ENCODE results near the gene EEF1AKMT3.
"Not testable (repeated sequence)": the region's sequence is repeated elsewhere in the genome, so short reads cannot be mapped to it uniquely, and the experiment has no call there.

EEF1AKMT3 gene

DNA sequence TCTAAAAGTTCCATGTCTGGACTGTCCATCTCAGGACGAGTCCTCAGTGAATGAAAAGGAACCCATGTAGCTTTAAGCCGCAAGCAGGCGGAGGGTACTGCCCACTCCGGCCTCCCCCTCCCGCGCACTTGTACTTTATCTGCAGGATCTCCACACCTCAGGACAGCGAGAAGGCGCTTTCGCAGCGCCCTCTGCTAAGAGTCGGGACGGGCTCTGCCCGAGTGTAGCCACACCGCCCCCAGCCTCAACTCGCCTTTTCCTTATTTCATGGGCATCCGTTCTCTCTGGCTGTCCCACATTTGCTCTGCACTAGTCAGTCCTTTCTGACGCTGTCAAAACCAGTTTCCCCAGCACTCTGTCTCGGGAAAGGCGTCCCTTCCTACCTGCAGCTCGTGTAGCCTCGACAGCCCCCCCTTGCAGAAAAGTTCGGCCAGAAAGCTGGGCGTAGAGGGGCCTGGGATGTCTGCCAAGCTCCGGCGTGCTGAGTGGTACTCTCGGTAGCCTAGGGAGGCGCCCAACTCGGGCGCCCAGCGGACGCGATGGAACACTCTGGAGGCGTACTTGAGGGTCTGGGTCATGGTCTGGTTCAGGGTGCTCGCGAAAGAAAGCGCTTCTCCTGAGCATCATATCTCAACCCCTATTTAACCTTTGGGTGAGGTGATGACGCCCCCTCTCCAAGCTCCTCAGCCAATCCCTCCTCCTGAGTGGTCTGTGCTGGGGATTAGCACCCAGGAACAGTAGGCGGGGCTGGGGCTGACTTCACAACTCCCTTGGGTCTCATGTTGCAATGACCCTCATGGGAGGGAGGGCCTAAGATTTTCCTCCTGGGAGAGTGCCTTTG is 5.7 kb upstream of the EEF1AKMT3 start, which contains the start of gene CYP27B1:
Gene CYP27B1 (minus strand): TSS at position 615 of the 841 bp plus-strand sequence. CDS start 37 bp downstream, at position 578.
- DNase-seq: no peak

- DNase-seq: no peak
Observed at GRCh38 chr12:57767305-57767698, 5.1 kb upstream of the EEF1AKMT3 start.

DNA sequence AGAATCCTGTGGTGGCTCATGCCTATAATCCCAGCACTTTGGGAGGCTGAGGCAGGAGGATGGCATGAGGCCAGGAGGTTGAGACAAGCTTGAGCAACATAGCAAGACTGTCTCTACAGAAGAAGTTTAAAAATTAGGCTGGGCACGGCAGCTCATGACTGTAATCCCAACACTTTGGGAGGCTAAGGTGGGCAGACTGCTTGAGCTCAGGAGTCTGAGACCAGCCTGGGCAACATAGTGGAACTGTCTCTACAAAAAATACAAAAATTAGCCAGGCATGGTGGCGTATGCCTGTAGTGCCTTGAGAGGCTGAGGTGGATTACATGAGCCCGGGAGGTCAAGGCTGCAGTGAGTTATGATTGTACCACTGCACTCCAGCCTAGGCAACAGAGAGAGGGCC is 4.5 kb upstream of the EEF1AKMT3 start:
- no peak for DNase-seq

DNA sequence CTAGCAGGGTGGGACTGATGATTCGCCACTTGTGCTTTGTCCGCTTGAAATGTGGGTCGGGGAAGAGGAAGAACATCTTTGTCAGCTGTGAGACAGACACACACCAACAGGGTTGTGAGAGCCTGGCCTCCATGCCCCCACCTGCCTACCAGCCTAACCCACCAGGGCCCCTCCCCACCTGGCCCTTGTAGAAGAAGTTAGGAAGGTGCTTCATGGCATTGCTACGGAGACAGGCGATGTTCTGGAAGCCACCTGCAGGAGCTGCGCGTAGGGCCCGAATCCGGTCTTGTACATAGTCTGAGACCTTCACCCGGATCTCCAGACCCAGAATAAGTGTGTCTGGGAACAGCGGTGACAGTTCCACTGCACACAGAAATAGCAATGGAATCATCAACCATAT is 2.8 kb upstream of the EEF1AKMT3 start:
- DNase-seq: no peak

GRCh38 chr12:57770734-57771133 is 1.7 kb upstream of the EEF1AKMT3 start:
- no peak for DNase-seq

- DNase-seq: peak; percentile 94
Observed at GRCh38 chr12:57771236-57771872, 1.1 kb upstream of the EEF1AKMT3 start.

DNA sequence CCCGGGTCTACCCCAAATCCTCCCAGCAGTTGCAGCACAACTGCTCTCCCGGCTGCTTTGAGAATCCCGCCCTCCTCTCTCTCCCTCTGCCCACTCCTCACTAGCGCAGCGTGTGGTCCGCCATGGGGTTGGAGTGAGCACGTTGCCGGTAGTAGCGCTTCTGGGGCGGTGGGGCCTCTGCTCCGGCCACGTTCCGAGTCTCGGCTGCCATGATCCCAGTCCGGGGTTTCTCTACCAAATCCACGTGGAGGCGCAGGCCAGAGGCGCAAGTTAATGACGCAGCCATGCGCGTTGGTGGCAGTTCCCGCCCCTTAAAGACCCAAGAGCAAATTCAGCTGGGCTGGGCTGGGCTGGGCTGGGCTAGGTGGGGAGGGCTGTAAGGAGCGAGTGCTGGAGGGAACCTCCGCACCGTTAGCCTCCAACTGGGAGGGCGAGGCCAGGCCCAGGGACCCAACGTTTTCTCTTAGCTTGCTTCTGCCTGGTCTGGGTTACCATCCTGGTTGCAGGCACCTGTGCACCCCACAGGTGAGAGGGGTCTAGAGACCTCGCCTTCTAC is 463 bp upstream of the EEF1AKMT3 start, which contains the start of gene METTL1:
Gene METTL1 (minus strand): TSS at position 233 of the 556 bp plus-strand sequence. CDS start 22 bp downstream, at position 211.
- DNase-seq: peak; percentile 94

GRCh38 chr12:57774634-57775033 is 2.2 kb downstream of the EEF1AKMT3 start:
- DNase-seq: not testable (repeated sequence)

DNA sequence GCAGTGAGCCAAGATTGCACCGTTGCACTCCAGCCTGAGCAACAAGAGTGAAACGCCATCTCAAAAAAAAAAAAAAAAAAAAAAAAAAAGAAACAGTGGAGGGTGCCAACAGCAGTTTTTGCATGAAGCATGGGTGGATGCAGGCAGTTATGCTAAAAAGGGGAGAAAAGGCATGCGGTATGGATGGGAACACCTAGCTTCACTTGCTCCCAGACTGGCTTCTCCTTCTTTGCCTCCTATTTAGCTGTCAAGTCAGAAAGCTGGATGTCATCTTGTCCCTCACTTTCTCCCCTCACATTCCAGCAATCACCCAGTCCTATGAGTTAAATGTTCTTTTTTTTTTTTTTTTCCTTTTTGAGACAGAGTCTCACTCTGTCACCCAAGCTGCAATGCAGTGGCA is 2.6 kb downstream of the EEF1AKMT3 start:
- DNase-seq: no peak

- DNase-seq: no peak
Observed at GRCh38 chr12:57775563-57776246, 3.3 kb downstream of the EEF1AKMT3 start.

DNA sequence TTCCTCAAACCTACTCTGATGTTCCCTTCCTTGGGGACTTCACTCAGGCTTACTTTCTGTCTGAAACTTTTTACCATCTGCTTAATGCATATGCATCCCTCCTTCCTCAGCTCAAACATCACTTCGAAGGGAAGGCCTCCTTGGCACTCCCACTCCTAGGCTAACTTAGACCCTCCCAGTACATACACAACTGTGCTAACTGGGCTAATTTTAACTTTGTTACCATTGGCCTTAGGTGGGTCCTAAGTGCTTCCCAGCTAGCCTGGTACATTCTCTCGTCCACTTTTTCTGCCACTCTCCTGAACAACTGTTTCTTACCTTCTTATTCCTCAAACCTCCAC is 3.8 kb downstream of the EEF1AKMT3 start:
- DNase-seq: no peak

- DNase-seq: no peak
Observed at GRCh38 chr12:57777367-57777766, 5.0 kb downstream of the EEF1AKMT3 start.

DNA sequence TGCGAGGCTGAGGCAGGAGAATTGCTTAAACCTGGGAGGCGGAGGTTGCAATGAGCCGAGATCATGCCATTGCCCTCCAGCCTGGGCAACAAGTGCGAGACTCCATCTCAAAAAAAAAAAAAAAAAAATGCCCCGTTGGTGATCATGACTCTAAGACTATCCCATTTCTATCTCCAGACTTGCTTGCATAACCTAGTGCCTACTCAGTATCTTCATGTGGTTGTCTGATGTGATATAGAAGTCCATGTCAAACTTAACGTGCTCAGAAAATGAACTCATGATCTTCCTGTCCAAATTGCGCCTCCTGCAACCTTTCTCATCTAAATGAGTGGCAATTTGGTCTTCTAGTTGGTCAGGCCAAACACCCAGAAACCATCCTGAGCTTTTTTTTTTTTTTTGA is 5.5 kb downstream of the EEF1AKMT3 start:
- no peak for DNase-seq

DNA sequence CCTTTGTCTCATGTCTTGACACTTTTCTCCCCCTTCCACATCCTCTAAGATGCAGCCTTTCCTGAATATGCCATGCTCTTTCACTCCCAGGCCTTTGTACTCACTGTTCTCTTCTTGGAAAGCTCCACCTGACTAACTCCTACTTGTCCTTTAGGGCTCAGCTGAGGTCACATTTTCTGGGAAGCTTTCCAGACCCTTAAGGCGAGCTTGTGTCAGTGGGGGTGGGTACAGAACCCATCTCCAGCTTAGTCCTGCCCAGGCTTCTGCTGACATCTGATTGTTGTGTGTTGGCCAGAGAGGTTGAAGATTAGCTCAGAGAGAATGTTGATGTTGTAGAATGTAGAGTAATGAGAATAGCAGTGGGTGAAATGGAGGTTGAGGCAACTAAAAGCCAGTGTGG is 7.3 kb downstream of the EEF1AKMT3 start:
- no peak for DNase-seq

DNA sequence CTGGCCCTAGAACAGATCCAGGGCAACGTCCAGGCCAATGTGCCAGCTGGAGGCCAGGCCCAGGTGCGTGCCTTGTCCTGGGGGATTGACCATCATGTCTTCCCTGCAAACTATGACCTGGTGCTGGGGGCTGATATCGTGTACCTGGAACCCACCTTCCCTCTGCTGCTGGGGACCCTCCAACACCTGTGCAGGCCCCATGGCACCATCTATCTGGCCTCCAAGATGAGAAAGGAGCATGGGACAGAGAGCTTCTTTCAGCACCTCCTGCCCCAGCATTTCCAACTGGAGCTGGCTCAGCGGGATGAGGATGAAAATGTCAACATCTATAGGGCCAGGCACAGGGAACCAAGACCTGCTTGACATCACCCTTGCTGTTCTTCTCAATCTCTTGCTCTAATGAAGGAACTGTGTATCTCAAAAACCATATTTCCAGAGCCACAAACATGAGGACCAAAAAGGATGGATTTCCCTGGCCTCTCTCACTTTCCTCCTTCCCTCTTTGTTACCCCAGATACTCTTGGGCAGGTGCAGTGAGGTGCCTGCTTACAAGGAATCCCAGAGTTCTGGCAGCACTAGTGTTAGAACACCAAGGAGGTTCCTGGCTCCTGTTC is 8.0 kb downstream of the EEF1AKMT3 start:
- DNase-seq: no peak

DNA sequence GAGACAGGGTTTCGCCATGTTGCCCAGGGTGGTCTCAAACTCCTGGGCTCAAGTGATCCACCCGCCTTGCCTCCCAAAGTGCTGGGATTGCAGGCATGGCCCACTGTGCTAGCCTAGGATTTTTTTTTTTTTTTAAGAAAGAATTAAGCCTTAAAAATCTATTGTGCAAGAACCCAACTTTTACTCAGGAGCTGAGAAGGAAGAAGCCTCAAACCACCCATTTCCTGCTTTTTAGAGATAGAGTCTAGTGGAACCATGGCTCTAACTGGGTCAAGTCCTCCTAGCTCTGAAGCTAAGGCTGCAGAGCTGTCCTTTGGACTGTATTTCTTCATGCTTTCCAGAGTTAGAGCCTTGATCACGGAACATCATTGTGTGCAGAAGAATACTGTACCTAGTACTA is 8.8 kb downstream of the EEF1AKMT3 start:
- no peak for DNase-seq

DNA sequence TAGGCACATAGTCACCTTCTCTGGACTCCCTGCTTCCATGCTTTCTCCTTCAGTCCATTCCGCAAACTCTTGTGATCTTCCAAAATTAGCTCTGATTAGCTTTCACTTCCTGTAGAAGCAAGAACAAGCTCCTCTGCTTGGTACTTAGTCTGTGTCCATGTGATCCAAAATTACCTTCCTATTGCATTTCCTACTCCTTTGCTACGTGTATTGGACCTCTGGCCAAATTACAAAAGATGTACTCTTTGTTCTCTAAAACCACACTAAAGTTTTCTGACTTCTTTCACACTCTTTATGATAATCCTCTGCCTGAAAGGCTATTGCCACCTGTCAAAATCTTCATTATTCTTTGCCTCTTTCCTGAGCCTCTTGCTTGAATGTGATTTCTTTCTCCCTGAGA is 9.4 kb downstream of the EEF1AKMT3 start:
- no peak for DNase-seq

GRCh38 chr12:57782243-57782607 is 9.8 kb downstream of the EEF1AKMT3 start:
- no peak for DNase-seq

DNA sequence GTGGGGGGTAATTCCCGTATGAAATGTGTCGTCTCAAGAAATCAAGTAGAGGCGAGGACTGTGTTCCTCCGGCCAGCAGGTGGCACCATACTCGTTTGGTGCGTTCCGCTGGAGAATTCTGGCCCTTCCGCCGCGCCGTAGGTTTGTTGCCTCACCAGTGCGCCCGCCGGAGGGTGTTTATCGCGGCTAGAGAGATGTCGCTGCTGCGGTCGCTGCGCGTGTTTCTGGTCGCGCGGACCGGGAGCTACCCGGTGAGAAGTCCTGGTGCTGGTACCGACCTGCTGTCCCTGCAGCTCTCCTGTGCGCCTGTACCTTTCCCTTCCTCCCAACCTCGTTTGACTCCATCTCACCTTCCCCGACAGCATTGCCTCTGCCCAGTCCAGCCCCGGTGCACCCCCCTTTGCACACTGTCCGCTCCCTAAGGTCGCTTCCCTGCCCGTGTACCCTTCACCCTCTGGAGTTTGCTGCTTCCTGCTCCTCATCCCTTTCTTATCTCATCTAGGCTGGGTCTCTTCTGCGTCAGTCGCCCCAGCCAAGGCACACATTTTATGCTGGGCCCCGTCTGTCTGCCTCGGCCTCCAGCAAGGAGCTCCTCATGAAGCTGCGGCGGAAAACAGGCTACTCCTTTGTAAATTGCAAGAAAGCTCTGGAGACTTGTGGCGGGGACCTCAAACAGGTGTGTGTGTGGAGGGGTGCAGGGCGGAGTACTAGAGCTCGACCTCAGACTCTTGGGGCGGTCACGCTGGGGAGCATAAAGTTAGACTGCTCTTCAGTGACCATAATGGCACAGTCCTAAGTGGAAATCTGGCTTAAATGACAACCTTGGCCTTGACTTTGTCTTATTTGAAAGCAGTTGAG is 10.4 kb downstream of the EEF1AKMT3 start, which contains the start of gene TSFM:
Gene TSFM (plus strand): TSS at position 180 of the 858 bp plus-strand sequence. CDS start 15 bp downstream, at position 195.
- peak; percentile 98 for DNase-seq

DNA sequence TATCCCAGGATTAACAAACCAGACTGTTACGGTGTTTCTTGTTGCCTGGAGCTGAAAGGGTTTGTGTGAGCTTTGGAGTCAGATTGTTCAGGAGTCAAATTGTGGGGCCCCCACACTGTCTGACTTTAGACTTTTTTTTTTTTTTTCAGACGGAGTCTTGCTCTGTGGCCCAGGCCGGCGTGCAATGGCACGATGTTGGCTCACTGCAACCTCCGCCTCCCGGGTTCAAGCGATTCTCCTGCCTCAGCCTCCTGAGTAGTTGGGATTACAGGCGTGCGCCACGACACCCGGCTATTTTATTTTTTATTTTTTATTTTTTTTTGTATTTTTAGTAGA is 11.0 kb downstream of the EEF1AKMT3 start:
- no peak for DNase-seq

- DNase-seq: no peak
Observed at GRCh38 chr12:57783861-57784260, 11.4 kb downstream of the EEF1AKMT3 start.

- DNase-seq: no peak
Observed at GRCh38 chr12:57793920-57794319, 21.5 kb downstream of the EEF1AKMT3 start.
